Effector memory CD4-positive, alpha-beta T cell (primary cell): ENCODE measurements around the gene DAPK2.
"Not testable (repeated sequence)": the region's sequence is repeated elsewhere in the genome, so short reads cannot be mapped to it uniquely, and the experiment has no call there.

Source experiments
- DNase-seq, 3 donors: peaks; one replicate each; pipeline ENCODE4 v3.0.0-alpha.2; 2020
- H3K27ac ChIP-seq: 2 replicates; pipeline ENCODE4 v1.7.0; 2013; ENCODE audit warnings: mild to moderate bottlenecking, low read length, moderate library complexity; ENCODE audit not compliant: insufficient read depth, poor library complexity, severe bottlenecking
- H3K27me3 ChIP-seq: replicated peaks from 2 replicates; pipeline ENCODE4 v1.7.0; 2013; ENCODE audit warnings: mild to moderate bottlenecking, low read length; ENCODE audit not compliant: insufficient read depth, control insufficient read depth, poor library complexity, severe bottlenecking
- H3K36me3 ChIP-seq: 2 replicates; pipeline ENCODE4 v1.7.0; 2013; ENCODE audit warnings: mild to moderate bottlenecking, low read length, moderate library complexity; ENCODE audit not compliant: control insufficient read depth, insufficient read depth
- H3K4me1 ChIP-seq: 2 replicates; pipeline ENCODE4 v1.7.0; 2013; ENCODE audit warnings: low read length, mild to moderate bottlenecking; ENCODE audit not compliant: control insufficient read depth, insufficient read depth, poor library complexity, severe bottlenecking
- H3K4me3 ChIP-seq: 2 replicates; pipeline ENCODE4 v1.7.0; 2013; ENCODE audit warnings: low read length, low read depth, mild to moderate bottlenecking; ENCODE audit not compliant: insufficient read depth, poor library complexity, severe bottlenecking
- H3K9me3 ChIP-seq: 2 replicates; pipeline ENCODE4 v1.7.0; 2013; ENCODE audit warnings: mild to moderate bottlenecking, low read length, moderate library complexity; ENCODE audit not compliant: control insufficient read depth

The DAPK2 gene

DNA sequence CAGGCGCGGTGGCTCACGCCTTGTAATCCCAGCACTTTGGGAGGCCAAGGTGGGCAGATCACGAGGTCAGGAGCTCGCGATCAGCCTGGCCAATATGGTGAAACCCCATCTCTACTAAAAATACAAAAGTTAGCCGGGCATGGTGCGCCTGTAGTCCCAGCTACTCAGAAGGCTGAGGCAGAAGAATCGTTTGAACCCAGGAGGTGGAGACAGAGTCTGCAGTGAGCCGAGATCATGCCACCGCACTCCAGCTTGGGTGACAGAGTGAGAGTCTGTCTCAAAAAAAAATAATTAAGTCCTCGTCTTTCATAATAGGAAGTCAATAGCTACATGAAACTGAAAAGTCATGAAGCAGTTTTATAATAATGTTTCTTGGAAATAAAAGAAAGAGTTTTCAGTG is 7.4 kb upstream of the DAPK2 start:
- H3K9me3 ChIP-seq, DNase-seq, H3K27ac ChIP-seq: not testable (repeated sequence)

GRCh38 chr15:64052925-64053491 is 6.7 kb upstream of the DAPK2 start:
- H3K4me3 ChIP-seq = no peak overlapping the region
- no peak overlapping the region for H3K27ac ChIP-seq
- no peaks in the 10 kb centered on the region for H3K27me3 ChIP-seq
- no peaks in the 10 kb centered on the region for H3K9me3 ChIP-seq
- no peaks in the 10 kb centered on the region for H3K4me1 ChIP-seq
- no peaks in the 10 kb centered on the region for H3K36me3 ChIP-seq
- DNase-seq = no peak

More for the DNA sequence above, 7.4 kb upstream of the DAPK2 start:
- H3K36me3 ChIP-seq, H3K4me3 ChIP-seq, H3K4me1 ChIP-seq, H3K27me3 ChIP-seq: not testable (repeated sequence)

- no peak overlapping the region for H3K4me3 ChIP-seq
- H3K4me1 ChIP-seq = peaks cover 4% of the 10 kb centered on the region
- H3K27ac ChIP-seq = no peak overlapping the region
- H3K27me3 ChIP-seq = no peaks in the 10 kb centered on the region
- no peak for DNase-seq
- no peaks in the 10 kb centered on the region for H3K36me3 ChIP-seq
- H3K9me3 ChIP-seq = no peaks in the 10 kb centered on the region
Measured at GRCh38 chr15:64051407-64052259, 5.3 kb upstream of the DAPK2 start.

- Histone ChIP-seq H3K27ac (no peak overlapping the region), H3K4me1 (peaks cover 6% of the 10 kb centered on the region), H3K36me3 (no peaks in the 10 kb centered on the region), H3K4me3 (no peak overlapping the region), H3K9me3 (no peaks in the 10 kb centered on the region), H3K27me3 (no peaks in the 10 kb centered on the region)
- DNase-seq = no peak
Measured at GRCh38 chr15:64051093-64051402, 4.8 kb upstream of the DAPK2 start.

DNA sequence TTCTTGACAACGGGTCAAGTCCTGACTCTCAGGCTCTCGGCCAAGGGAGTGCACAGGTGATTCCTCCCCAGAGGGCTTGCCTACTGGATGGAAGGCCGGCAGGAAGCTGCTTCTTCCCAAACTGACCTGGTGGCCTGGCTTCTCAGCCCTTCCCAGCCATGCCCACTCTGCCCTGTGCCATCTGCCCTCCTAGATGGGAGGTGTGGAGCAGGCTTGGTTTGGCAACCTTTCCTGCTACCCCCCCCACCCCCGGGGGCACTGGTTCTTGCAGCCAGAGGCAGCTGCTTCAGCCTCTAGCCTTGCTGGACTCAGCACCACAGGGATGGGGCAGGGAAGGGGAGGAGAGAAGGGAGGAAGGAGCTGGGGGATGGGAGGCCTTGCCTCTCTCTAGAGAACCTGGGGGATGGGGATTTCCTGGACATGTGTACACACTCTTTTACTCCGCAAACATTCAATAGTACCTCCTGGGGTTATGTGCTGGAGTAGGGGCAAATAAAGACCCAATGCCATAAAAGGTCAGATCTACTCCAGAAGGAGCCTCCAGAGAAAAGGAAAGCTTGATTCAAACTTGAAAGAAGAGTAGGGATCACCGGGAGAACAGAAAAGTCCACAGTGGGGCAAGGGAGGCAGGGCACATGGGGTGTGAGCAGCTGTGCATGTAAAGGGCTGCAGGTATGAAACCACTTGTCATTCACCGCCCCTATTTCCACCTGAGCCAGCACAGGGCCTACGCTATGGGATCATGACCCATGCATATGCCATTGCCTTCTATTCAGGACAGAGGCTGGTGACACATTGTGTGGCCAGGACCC is 4.2 kb upstream of the DAPK2 start:
- no peak overlapping the region for H3K4me3 ChIP-seq
- DNase-seq = no peak
- no peaks in the 10 kb centered on the region for H3K27me3 ChIP-seq
- H3K9me3 ChIP-seq = no peaks in the 10 kb centered on the region
- H3K27ac ChIP-seq = no peak overlapping the region
- H3K4me1 ChIP-seq = peaks cover 6% of the 10 kb centered on the region
- no peaks in the 10 kb centered on the region for H3K36me3 ChIP-seq

DNA sequence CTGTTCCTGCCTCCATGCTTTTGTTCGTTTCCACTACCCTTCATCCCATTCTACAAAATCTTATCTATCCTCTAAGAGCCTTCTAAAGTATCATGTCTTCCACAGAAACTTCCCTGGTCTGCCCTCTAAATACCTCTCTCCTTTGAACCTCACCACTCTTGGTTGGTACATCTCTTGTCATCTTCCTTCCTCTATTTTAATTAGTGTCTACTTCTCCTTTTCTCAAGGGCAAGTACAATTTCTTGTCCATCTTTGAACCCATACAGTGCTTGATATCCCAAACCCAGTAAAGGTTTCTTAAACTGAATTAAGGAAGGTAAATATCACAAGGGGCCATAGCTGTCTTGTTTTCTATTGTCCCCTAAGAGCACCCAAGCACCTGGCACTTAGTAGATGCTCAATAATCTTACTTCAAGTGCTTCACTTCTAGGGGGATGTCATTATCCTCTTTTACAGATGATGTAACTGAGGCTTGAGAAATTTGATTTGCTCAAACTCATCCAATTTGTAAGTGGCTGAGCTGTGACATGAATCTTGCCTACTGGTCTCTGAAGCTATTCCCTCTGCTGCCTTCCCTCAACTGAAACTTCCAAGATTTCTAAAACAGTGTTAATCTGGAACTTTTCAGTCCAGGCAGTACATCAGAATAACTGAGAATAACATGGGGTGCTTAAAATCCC is 2.6 kb upstream of the DAPK2 start:
- peaks cover 6% of the 10 kb centered on the region for H3K4me1 ChIP-seq
- no peak for DNase-seq
- no peaks in the 10 kb centered on the region for H3K36me3 ChIP-seq

DNA sequence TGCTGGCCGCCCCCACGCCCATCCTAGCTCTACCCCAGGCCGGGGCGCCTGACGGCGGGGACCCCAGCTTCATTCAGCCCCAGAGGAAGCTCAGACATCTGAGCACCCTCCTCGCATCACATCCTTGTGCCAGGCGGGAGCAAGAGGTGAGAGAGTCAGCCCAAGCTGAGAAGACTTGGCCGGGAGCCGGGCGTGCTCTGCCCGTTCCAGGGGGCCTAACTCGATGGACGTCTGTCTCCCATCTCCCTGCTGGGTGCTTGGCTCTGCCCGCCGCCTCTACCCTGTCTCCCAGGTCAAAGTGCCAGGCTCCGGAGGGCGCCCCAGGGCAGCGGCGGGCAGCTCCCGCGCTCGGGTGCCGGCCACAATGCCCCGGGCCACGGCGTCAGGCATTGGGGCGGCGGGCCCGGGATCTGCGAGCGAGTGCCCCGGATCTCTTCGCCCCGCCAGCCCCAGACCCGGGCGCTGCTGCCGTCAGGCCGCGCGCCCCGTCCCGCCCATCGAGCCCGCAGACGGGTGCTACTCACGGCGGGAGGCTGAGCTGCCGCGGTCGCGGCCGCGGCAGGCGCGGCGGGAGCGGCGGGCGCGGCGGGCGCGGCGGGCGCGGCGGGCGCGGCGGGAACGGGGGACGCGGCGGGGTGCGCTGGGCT is 388 bp downstream of the DAPK2 start:
- H3K4me3 ChIP-seq = peak overlapping the region; percentile 38
- no peaks in the 10 kb centered on the region for H3K36me3 ChIP-seq
- no peaks in the 10 kb centered on the region for H3K27me3 ChIP-seq
- DNase-seq = peak in 1 of 3 donors; percentile 4
- H3K9me3 ChIP-seq = no peaks in the 10 kb centered on the region
- peaks cover 6% of the 10 kb centered on the region for H3K4me1 ChIP-seq
- no peak overlapping the region for H3K27ac ChIP-seq

More for the DNA sequence above, 2.6 kb upstream of the DAPK2 start:
- Histone ChIP-seq H3K27ac (no peak overlapping the region), H3K4me3 (no peak overlapping the region), H3K27me3 (no peaks in the 10 kb centered on the region), H3K9me3 (no peaks in the 10 kb centered on the region)

DNA sequence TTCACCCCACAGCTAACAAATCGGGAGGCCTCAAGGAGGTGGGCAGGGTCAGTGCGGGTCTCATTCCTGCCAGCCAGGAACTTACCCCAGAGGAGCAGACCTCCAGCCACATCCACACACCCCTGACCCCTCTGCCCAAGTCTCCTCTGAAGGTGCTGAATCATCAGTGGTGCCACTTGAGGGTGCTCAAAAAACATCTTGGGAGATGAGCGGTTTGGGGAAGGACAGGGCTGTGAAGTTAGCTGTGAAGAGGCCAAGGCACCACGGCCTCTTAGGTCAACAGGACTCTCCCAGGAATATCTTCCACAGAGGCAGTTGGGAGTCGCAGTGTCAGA is 1.2 kb downstream of the DAPK2 start:
- no peak overlapping the region for H3K4me3 ChIP-seq
- H3K4me1 ChIP-seq = peaks cover 6% of the 10 kb centered on the region
- H3K36me3 ChIP-seq = no peaks in the 10 kb centered on the region
- H3K27ac ChIP-seq = no peak overlapping the region
- no peaks in the 10 kb centered on the region for H3K27me3 ChIP-seq
- H3K9me3 ChIP-seq = no peaks in the 10 kb centered on the region
- DNase-seq = no peak

DNA sequence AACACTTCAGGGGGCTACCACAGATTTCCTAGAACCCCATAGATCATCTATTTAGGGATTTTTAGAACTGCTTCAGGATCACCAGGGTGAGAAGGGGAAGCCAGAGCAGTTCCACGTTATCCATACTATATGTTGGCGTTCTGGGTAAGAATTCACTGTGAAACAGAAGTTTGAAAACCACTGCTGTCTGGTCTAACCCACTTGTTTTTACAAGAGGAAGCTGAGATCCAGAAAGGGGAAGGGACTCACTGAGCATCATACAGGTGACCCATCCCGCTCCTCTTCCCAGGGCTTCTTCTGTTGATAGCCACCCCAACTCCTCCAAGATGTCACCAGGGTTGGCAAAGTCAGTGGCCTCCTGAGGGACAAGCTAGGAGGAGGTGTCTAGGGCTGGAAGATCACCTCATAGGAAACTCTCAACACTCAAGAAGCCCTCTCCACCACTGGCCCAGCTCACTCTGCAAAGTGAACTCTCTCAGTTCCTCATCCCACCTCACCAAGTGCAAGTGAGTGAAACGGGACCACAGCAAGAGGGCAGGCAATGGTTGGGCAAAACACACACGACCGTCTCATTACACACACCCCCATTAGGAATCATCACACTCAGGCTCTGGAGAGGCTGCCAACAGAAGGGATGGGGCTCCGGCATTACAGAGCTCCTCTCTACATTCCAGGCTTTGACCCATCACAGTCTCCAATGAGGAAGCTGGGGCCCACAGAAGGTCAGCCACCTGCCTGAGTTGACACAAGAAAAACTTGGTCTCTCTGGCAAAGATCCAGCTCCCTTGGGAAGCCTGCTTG is 1.8 kb downstream of the DAPK2 start:
- Histone ChIP-seq H3K4me1 (peaks cover 6% of the 10 kb centered on the region), H3K9me3 (no peaks in the 10 kb centered on the region), H3K27ac (no peak overlapping the region), H3K36me3 (no peaks in the 10 kb centered on the region), H3K4me3 (no peak overlapping the region), H3K27me3 (no peaks in the 10 kb centered on the region)
- DNase-seq = no peak
